AG09319 (cell line): ENCODE measurements around the gene GRK3.
"Not testable (repeated sequence)": the region's sequence is repeated elsewhere in the genome, so short reads cannot be mapped to it uniquely, and the experiment has no call there.

Source experiments
- DNase-seq: peaks from one replicate; pipeline ENCODE4 v3.0.0-alpha.2; 2010; ENCODE audit warnings: low read depth; ENCODE audit errors: extremely low read depth
- TF ChIP-seq, protein P1 (sequence below): IDR thresholded peaks from 2 replicates; pipeline ENCODE4 v1.5.1; 2011; ENCODE audit warnings: low read depth, mild to moderate bottlenecking, inconsistent platforms, low read length, moderate library complexity

Gene GRK3

DNA sequence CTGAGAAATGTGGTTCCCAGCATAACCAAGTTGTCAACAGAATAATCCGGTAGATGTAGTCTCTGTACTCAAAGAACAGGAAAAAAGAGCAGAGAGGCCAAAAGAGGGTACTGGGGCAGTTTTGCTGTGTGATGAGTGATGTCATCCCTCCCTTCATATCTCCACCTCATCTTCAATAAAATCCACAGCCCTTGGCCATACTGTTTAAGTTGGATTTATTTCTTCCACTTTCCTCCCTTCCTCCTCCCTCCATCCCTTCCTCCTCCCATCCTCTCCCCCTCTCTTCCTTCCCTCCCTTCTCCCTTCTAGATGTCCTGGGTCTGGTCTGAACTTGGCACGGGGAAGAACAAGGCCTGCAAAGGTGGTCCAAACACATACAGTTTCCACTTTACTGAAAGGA is 18.2 kb upstream of the GRK3 start:
- TF ChIP-seq, protein P1, sequence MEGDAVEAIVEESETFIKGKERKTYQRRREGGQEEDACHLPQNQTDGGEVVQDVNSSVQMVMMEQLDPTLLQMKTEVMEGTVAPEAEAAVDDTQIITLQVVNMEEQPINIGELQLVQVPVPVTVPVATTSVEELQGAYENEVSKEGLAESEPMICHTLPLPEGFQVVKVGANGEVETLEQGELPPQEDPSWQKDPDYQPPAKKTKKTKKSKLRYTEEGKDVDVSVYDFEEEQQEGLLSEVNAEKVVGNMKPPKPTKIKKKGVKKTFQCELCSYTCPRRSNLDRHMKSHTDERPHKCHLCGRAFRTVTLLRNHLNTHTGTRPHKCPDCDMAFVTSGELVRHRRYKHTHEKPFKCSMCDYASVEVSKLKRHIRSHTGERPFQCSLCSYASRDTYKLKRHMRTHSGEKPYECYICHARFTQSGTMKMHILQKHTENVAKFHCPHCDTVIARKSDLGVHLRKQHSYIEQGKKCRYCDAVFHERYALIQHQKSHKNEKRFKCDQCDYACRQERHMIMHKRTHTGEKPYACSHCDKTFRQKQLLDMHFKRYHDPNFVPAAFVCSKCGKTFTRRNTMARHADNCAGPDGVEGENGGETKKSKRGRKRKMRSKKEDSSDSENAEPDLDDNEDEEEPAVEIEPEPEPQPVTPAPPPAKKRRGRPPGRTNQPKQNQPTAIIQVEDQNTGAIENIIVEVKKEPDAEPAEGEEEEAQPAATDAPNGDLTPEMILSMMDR, result no peak
- DNase-seq, result no peak

DNA sequence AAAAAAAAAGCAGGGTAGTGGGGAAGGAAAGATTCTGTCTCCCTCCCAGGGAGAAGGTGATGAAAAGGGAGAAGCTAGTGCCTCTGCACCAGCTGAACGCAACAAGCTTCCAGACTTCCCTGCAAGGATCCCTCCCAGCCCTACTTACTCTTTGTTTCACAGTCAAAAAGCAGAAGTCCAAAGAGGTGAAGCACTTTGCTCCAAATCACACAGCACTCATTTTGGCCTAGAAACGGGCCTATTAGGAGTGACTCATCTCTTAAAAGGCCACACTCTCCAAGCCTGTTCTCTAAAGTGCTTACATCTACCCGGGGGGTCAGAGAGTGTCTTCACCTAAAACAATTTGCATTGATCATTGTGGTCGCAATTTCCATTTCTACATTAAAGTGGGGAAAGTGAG is 17.7 kb upstream of the GRK3 start:
- no peak for DNase-seq
- TF ChIP-seq, protein P1, result no peak

DNA sequence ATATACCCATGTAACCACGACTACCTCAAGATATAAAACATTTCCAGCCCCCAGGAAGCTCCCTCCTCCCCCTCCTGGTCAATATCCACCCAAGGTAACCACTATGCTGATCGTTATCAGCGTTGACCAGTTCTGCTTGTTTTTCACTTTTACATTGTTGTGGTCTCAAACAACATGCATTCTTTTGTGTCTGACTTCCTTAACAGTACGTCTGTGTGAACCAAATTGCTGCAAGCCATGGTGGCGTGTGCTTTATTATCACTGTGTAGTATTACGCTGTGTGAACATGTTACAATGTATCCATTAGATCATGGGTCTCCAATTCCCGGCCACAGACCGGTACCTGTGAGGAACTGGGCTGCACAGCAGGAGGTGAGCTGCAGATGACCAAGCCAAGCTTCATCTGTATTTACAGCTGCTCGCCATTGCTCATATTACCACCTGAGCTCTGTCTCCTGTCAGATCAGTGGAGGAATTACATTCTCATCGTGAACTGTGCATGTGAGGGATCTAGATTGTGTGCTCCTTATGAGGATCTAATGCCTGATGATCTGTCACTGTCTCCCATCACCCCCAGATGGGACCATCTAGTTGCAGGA is 15.5 kb upstream of the GRK3 start:
- TF ChIP-seq, protein P1, result no peak
- DNase-seq, result no peak

DNA sequence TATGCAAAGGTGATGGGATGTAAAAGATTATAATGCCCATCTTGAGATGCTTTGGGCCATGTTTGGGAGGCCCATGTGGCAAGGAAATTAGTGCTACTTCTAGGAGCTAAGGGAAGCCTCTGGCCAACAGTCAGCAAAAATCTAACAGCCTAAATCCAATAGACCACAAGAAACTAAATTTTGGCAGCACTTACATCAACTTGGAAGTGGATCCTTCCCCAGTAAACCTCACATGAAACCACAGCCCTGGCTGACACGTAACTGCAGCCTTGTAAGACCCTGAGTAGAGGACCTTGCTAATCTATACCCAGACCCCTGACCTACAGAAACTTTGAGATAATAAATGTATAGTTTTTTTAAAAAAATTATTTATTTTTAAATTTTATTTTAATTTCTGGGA is 13.1 kb upstream of the GRK3 start:
- TF ChIP-seq, protein P1, result no peak
- no peak for DNase-seq

DNA sequence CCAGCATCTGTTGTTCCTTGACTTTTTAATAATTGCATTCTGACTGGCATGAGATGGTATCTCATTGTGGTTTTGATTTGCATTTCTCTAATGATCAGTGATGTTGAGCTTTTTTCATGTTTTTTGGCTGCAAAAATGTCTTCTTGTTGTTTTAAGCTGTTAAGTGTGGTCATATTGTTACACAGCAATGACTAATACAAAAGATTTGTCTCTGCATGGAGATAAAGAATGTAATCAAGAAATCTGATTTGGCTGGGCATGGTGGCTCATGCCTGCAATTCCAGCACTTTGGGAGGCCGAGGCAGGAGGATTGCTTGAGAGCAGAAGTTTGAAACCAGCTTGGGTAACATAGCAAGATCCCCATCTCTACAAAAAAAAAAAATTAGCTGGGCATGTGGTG is 12.1 kb upstream of the GRK3 start:
- DNase-seq, result not testable (repeated sequence)

DNA sequence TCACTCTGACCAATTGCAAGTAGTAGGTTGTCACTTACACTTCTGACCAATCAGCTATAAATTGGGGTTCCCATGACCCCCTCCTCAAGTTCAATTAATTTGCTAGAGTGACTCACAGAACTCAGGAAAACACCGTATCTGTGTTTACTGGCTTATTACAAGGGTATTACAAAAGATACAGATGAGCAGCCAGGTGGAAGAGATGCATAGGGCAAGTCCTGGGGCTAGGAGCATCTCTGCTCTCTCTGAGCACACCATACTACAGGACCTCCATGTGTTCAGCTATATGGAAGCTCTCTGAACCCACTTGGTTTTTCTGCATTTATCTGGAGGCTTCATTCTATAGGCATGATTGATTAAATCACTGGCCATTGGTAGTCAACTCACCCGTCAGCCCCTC is 11.3 kb upstream of the GRK3 start:
- no peak for DNase-seq
- TF ChIP-seq, protein P1, result no peak

DNA sequence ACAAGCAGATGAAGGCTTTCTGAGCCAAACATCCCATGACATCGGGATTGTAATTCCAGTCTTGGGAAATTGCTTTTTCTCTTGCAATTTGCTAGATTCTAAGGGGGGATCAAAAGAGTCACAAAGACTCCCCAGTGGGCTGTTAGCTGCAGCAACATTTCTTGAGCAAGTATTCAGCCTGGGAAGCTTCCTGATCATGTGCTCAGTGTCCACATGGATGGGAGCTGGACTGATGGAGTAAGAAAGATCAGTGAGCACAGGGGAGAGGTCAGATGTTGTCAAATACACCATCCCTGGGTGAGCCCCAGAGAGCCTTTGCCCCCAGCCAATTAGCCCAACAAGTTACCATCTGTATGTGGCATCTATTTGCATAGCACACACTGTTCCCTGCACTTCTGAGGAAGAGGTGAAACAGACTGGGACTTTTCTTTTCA is 10.2 kb upstream of the GRK3 start:
- no peak for DNase-seq
- TF ChIP-seq, protein P1, result no peak

DNA sequence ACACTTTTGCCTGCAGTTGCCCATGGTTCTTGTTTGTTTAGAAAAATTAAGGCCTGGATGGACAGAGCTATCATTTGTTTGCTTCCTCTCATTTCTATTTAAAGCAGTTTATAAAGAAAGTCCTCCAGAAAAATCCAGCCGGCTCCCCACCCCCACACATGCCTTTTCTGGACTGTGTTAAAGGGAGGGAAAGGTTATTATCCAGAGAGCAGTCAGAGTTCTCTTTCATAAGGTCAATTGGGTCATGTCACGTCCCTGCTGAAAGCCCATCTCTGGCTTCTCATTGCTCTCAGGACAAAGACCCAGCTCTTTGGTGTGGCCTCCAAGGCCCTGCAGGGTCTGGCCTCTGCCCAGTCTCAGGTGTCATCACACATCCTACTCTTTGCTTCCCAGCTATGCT is 9.8 kb upstream of the GRK3 start:
- DNase-seq, result no peak
- TF ChIP-seq, protein P1, result no peak
